HepG2 (cell line): ENCODE measurements around the gene ZNF341. TPM values are rescaled to one million over a fixed set of nuclear protein-coding genes. Genes with fewer than 3 reads are reported as not detected.

Experiments used
- ATAC-seq: fragments of 200-7000 bp; cut with Tn5 transposase; 3 replicates; pipeline ENCODE4 v1.9.1; 2020; ENCODE audit warnings: mild to moderate bottlenecking, moderate library complexity
- BruUV-seq: library from RNA; stranded (reverse); fragments of 400-500 nt; replicated peaks from 2 replicates; lab custom pipeline; 2021; lab: Mats Ljungman, UMichigan
- CTCF ChIA-PET: fragments of 300-600 bp; formaldehyde crosslinking; extraction: SDS; loops from one replicate; lab custom pipeline; 2021; ENCODE audit warnings: low total read pairs, inconsistent platforms, low intra/inter-chr PET ratio; lab: Yijun Ruan, JAX
- POLR2A ChIA-PET: fragments of 350-600 bp; sonication (Branson Sonifier 250); formaldehyde crosslinking; loops from one replicate; lab custom pipeline; 2020; ENCODE audit warnings: antibody characterized with exemption, inconsistent platforms; lab: Yijun Ruan, JAX
- DNase-seq: peaks from one replicate; pipeline ENCODE4 v3.0.0-alpha.2; 2015; ENCODE audit warnings: low spot score
- FAIRE-seq: peaks from 3 replicates; lab custom pipeline; 2011; peaks lifted over from hg19 to GRCh38; lab: Jason Lieb, UNC
- H2AFZ ChIP-seq: one replicate; pipeline ENCODE4 v1.6.1; 2011; ENCODE audit warnings: low read length, inconsistent platforms
- H3K27ac ChIP-seq: fragments of 300-600 bp; 3 replicates; pipeline ENCODE4 v1.8.0; 2011; ENCODE audit warnings: mixed run types, mild to moderate bottlenecking, mixed read lengths, low read length, inconsistent platforms; ENCODE audit not compliant: insufficient read depth; ENCODE audit errors: extremely low read length
- H3K27me3 ChIP-seq, 2 experiments: fragments of 200-600 bp in 1 of 2; 2 replicates in 1 of 2; 3 replicates in 1 of 2; pipeline versions ENCODE4 v1.6.0 to v1.8.0; 2011; ENCODE audit warnings: low read length in 2 of 2, mild to moderate bottlenecking in 2 of 2, moderate library complexity in 2 of 2, inconsistent platforms in 1 of 2; ENCODE audit not compliant: insufficient read depth in 2 of 2, control insufficient read depth in 1 of 2
- H3K36me3 ChIP-seq, 2 experiments: fragments of 200-600 bp in 1 of 2; replicated peaks in 1 of 2; 2 replicates in 1 of 2; 3 replicates in 1 of 2; pipeline versions ENCODE4 v1.5.1 to v1.8.0; 2011; ENCODE audit warnings: low read length in 2 of 2, inconsistent platforms in 1 of 2; ENCODE audit not compliant: insufficient read depth in 2 of 2, control insufficient read depth in 1 of 2
- H3K4me1 ChIP-seq: 2 replicates; pipeline ENCODE4 v1.5.1; 2012; ENCODE audit warnings: low read length, inconsistent platforms; ENCODE audit not compliant: insufficient read depth
- H3K4me2 ChIP-seq: 2 replicates; pipeline ENCODE4 v1.6.0; 2011; ENCODE audit warnings: low read depth, low read length, inconsistent platforms
- H3K4me3 ChIP-seq, 3 experiments: fragments of 200-600 bp in 1 of 3; sonication (generic), shearing (Covaris generic) in 1 of 3; replicated peaks in 1 of 3; 2 replicates each; pipeline ENCODE4 v1.5.1; 2011 to 2016; ENCODE audit warnings: low read length in 3 of 3, inconsistent platforms in 2 of 3, low read depth in 2 of 3, mild to moderate bottlenecking in 2 of 3, control low read depth in 1 of 3, mixed read lengths in 1 of 3; ENCODE audit not compliant: insufficient read depth in 1 of 3
- H3K79me2 ChIP-seq: one replicate; pipeline ENCODE4 v1.6.1; 2011; ENCODE audit warnings: low read length, inconsistent platforms; ENCODE audit not compliant: insufficient read depth
- H3K9ac ChIP-seq: 2 replicates; pipeline ENCODE4 v1.6.0; 2011; ENCODE audit warnings: mild to moderate bottlenecking, low read depth, low read length, inconsistent platforms; ENCODE audit not compliant: insufficient read depth
- H3K9me3 ChIP-seq: 2 replicates; pipeline ENCODE4 v1.5.1; 2012; ENCODE audit warnings: mild to moderate bottlenecking, low read length
- H4K20me1 ChIP-seq: 2 replicates; pipeline ENCODE4 v1.6.0; 2011; ENCODE audit warnings: inconsistent platforms, mild to moderate bottlenecking, low read length, moderate library complexity; ENCODE audit not compliant: insufficient read depth
- CBX2 ChIP-seq, 2 experiments: fragments of 200-600 bp in 1 of 2; sonication (generic); formaldehyde crosslinking in 1 of 2; IDR thresholded peaks; 2 replicates each; pipeline versions ENCODE4 v1.7.0 to v1.8.1; 2018 to 2022; ENCODE audit warnings: low read depth in 2 of 2, low read length in 1 of 2, mild to moderate bottlenecking in 1 of 2, missing genetic modification reagents in 1 of 2
- DDIT3 ChIP-seq: sonication (generic); formaldehyde crosslinking; IDR thresholded peaks from 2 replicates; pipeline ENCODE4 v1.4.0; 2020; ENCODE audit warnings: mild to moderate bottlenecking, missing genetic modification reagents
- SNRNP70 ChIP-seq: fragments of 200-400 bp; formaldehyde crosslinking; IDR thresholded peaks from 2 replicates; pipeline ENCODE4 v1.6.1; 2017; ENCODE audit warnings: mild to moderate bottlenecking, low read depth, low read length, moderate library complexity
- SRSF1 ChIP-seq: fragments of 200-400 bp; formaldehyde crosslinking; optimal IDR thresholded peaks from 2 replicates; pipeline ENCODE3; 2017; ENCODE audit warnings: mild to moderate bottlenecking, low read depth, low read length, moderate library complexity
- ZBTB7B ChIP-seq: sonication (generic); formaldehyde crosslinking; IDR thresholded peaks from 2 replicates; pipeline ENCODE4 v1.4.0; 2020; ENCODE audit warnings: missing genetic modification reagents
- ZNF660 ChIP-seq: sonication (generic); formaldehyde crosslinking; IDR thresholded peaks from 2 replicates; pipeline ENCODE4 v1.5.1; 2020; ENCODE audit warnings: mild to moderate bottlenecking, low read depth, missing genetic modification reagents, borderline replicate concordance
- ZNF839 ChIP-seq: sonication (generic); formaldehyde crosslinking; IDR thresholded peaks from 2 replicates; pipeline ENCODE4 v1.4.0; 2020; ENCODE audit warnings: missing genetic modification reagents, mild to moderate bottlenecking, borderline replicate concordance
- WGBS: methylation state at CpG from one replicate; pipeline ENCODE4 v1.1.6; 2017; ENCODE audit warnings: low lambda C conversion rate; 5-methylcytosine and 5-hydroxymethylcytosine counted together
- in situ Hi-C: cut with HindIII; loops from 2 replicates; pipeline ENCODE4 v1.10.0; 2017; ENCODE audit warnings: low pct_unique_long_range_greater_than_20kb; ENCODE audit not compliant: extremely low pct_ligation_motif_present
- intact Hi-C: fragments of 100-400 bp; cut with micrococcal nuclease; formaldehyde crosslinking; loops from one replicate; pipeline ENCODE4 v1.10.0; 2022; ENCODE audit not compliant: unreplicated experiment
- polyA plus RNA-seq, 8 experiments: library from polyadenylated mRNA; depleted of rRNA in 3 of 8; stranded (reverse) in 7 of 8; unstranded in 1 of 8; fragments of >200 nt; fragmentation: Illumina TruSeq in 4 of 8; extraction: Trizol in 4 of 8; gene quantifications; 2 replicates each; pipeline versions ENCODE4 v1.2.1 to v1.2.3, GENCODE V29; 2011 to 2016; ENCODE audit warnings: low read depth in 4 of 8, missing spikeins in 1 of 8, mixed read lengths in 1 of 8; ENCODE audit not compliant: insufficient read depth in 1 of 8
- total RNA-seq, 5 experiments: library from RNA; depleted of rRNA; stranded (reverse); fragments of >200 nt; fragmentation: Illumina TruSeq; extraction: Trizol; gene quantifications; 2 replicates each; pipeline ENCODE4 v1.2.3, GENCODE V29; 2016; ENCODE audit warnings: low read depth in 1 of 5
- TF ChIP-seq, protein P1 (sequence below): sonication (generic); formaldehyde crosslinking; IDR thresholded peaks from 2 replicates; pipeline ENCODE4 v1.4.0; 2020; ENCODE audit warnings: missing genetic modification reagents, mild to moderate bottlenecking, borderline replicate concordance
- TF ChIP-seq, protein P2 (sequence below): sonication (generic); formaldehyde crosslinking; IDR thresholded peaks from 2 replicates; pipeline ENCODE4 v1.5.1; 2020; ENCODE audit warnings: mild to moderate bottlenecking, missing genetic modification reagents, moderate library complexity

ZNF341 gene
- total and polyA plus RNA-seq, 2 of the 13 experiments (the other 11 are each of a cell fraction or from before 2014, with no cell fraction given), result 1.1 to 2.2 TPM

- no peak for TF ChIP-seq SNRNP70
- TF ChIP-seq, protein P1, sequence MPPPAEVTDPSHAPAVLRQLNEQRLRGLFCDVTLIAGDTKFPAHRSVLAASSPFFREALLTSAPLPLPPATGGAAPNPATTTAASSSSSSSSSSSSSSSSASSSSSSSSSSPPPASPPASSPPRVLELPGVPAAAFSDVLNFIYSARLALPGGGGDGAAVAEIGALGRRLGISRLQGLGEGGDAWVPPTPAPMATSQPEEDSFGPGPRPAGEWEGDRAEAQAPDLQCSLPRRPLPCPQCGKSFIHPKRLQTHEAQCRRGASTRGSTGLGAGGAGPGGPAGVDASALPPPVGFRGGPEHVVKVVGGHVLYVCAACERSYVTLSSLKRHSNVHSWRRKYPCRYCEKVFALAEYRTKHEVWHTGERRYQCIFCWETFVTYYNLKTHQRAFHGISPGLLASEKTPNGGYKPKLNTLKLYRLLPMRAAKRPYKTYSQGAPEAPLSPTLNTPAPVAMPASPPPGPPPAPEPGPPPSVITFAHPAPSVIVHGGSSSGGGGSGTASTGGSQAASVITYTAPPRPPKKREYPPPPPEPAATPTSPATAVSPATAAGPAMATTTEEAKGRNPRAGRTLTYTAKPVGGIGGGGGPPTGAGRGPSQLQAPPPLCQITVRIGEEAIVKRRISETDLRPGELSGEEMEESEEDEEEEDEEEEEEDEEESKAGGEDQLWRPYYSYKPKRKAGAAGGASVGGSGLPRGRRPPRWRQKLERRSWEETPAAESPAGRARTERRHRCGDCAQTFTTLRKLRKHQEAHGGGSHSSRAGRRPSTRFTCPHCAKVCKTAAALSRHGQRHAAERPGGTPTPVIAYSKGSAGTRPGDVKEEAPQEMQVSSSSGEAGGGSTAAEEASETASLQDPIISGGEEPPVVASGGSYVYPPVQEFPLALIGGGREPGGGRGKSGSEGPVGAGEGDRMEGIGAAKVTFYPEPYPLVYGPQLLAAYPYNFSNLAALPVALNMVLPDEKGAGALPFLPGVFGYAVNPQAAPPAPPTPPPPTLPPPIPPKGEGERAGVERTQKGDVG, result no peak
- TF ChIP-seq SRSF1, result no peak
- no peak for TF ChIP-seq CBX2 (IDR thresholded peaks at IDR 0.05; ENCODE audit: low read depth, low read length)
- no peak for TF ChIP-seq CBX2 (CRISPR knock-in tag; IDR thresholded peaks at IDR 0.05; ENCODE audit: low read depth)
- no peaks in the 10 kb centered on the region for H3K27me3 ChIP-seq
- ATAC-seq, result no peak
- no peaks in the 10 kb centered on the region for H3K9me3 ChIP-seq
- WGBS, result 88% methylated on average over 4 of the region's 4 CpGs
- H4K20me1 ChIP-seq, result no peaks in the 10 kb centered on the region
- POLR2A ChIA-PET, result no interaction called here
- FAIRE-seq, result no peak
- BruUV-seq, result no TSS peak
- DNase-seq, result no peak
- CTCF ChIA-PET, result no interaction called here
- in situ Hi-C loops (no loop called here), intact Hi-C loops (no loop called here)
- no peak overlapping the region for H3K4me2 ChIP-seq
- no peak overlapping the region for H3K9ac ChIP-seq
- no peak overlapping the region for H2AFZ ChIP-seq
- no peak overlapping the region for H3K27ac ChIP-seq
- H3K79me2 ChIP-seq, result no peaks in the 10 kb centered on the region
- H3K36me3 ChIP-seq, result peaks cover 0 to 3% of the 10 kb centered on the region in 2 experiments; a peak in 2 of 5 replicates
- peaks cover 9% of the 10 kb centered on the region for H3K4me1 ChIP-seq
- H3K4me3 ChIP-seq, result no peak overlapping the region
Observed at GRCh38 chr20:33751775-33752174, 20.0 kb downstream of the ZNF341 start.

DNA sequence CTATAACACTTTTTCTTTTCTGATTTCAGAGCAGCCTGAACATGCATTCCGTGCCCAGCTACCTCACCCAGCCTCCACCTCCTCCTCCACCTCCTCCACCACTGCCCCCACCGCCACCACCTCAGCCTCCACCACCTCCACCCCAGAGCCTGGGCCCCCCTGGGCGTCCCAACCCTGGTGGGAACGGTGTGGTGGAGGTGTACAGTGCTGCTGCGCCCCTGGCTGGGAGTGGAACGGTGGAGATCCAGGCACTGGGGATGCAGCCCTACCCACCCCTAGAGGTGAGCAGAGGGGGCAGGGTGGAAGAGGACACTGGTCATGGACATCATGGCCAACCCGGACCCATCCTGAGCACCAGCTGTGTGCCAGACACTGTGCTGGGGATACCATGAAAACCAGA lies 21.3 kb downstream of the ZNF341 start:
- H4K20me1 ChIP-seq, result no peaks in the 10 kb centered on the region
- H2AFZ ChIP-seq, result no peak overlapping the region
- ATAC-seq (no peak), DNase-seq (no peak), FAIRE-seq (no peak)
- H3K79me2 ChIP-seq, result no peaks in the 10 kb centered on the region
- intact Hi-C loops, result no loop called here
- H3K4me3 ChIP-seq, result no peak overlapping the region
- H3K9ac ChIP-seq, result no peak overlapping the region
- ChIA-PET CTCF (no interaction called here), POLR2A (no interaction called here)
- BruUV-seq, result no TSS peak
- H3K4me2 ChIP-seq, result no peak overlapping the region
- in situ Hi-C loops, result no loop called here
- TF ChIP-seq, protein P2, sequence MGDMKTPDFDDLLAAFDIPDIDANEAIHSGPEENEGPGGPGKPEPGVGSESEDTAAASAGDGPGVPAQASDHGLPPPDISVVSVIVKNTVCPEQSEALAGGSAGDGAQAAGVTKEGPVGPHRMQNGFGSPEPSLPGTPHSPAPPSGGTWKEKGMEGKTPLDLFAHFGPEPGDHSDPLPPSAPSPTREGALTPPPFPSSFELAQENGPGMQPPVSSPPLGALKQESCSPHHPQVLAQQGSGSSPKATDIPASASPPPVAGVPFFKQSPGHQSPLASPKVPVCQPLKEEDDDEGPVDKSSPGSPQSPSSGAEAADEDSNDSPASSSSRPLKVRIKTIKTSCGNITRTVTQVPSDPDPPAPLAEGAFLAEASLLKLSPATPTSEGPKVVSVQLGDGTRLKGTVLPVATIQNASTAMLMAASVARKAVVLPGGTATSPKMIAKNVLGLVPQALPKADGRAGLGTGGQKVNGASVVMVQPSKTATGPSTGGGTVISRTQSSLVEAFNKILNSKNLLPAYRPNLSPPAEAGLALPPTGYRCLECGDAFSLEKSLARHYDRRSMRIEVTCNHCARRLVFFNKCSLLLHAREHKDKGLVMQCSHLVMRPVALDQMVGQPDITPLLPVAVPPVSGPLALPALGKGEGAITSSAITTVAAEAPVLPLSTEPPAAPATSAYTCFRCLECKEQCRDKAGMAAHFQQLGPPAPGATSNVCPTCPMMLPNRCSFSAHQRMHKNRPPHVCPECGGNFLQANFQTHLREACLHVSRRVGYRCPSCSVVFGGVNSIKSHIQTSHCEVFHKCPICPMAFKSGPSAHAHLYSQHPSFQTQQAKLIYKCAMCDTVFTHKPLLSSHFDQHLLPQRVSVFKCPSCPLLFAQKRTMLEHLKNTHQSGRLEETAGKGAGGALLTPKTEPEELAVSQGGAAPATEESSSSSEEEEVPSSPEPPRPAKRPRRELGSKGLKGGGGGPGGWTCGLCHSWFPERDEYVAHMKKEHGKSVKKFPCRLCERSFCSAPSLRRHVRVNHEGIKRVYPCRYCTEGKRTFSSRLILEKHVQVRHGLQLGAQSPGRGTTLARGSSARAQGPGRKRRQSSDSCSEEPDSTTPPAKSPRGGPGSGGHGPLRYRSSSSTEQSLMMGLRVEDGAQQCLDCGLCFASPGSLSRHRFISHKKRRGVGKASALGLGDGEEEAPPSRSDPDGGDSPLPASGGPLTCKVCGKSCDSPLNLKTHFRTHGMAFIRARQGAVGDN (CRISPR knock-in tag), result peak; percentile 21; the same call in 1 of the 2 replicates
- TF ChIP-seq ZNF660 (CRISPR knock-in tag) (no peak), ZBTB7B (CRISPR knock-in tag) (no peak), ZNF839 (CRISPR knock-in tag) (no peak), DDIT3 (no peak)
- no peaks in the 10 kb centered on the region for H3K27me3 ChIP-seq
- H3K36me3 ChIP-seq, result peaks cover 0 to 3% of the 10 kb centered on the region in 2 experiments; a peak in 2 of 5 replicates
- no peaks in the 10 kb centered on the region for H3K9me3 ChIP-seq
- peaks cover 9% of the 10 kb centered on the region for H3K4me1 ChIP-seq
- no peak overlapping the region for H3K27ac ChIP-seq
- WGBS, result 96% methylated on average over 7 of the region's 7 CpGs
